ENCODE measurements around the gene RNF151. TPM values are rescaled to one million over a fixed set of nuclear protein-coding genes. Genes with fewer than 3 reads are reported as not detected.

Gene RNF151
- total RNA-seq, 6 experiments from 2014 or later: not detected

- peaks cover 26% of the 10 kb centered on the region for H3K9me3 Mint-ChIP-seq
- peaks cover 42% of the 10 kb centered on the region for H3K36me3 Mint-ChIP-seq (ENCODE audit: low read depth)
- peaks cover 26% of the 10 kb centered on the region for H3K27me3 Mint-ChIP-seq (ENCODE audit: insufficient read depth)
- H3K4me3 Mint-ChIP-seq: peak overlapping the region; percentile 98
- peak overlapping the region; percentile 95 for H3K27ac Mint-ChIP-seq
- no peak for TF ChIP-seq CTCF (IDR thresholded peaks at IDR 0.05)
- H3K4me1 Mint-ChIP-seq (ENCODE audit: low read depth): peaks cover 31% of the 10 kb centered on the region
- DNase-seq: no peak
Measured at GRCh38 chr16:1965396-1966001, 1.2 kb upstream of the RNF151 start.

DNA sequence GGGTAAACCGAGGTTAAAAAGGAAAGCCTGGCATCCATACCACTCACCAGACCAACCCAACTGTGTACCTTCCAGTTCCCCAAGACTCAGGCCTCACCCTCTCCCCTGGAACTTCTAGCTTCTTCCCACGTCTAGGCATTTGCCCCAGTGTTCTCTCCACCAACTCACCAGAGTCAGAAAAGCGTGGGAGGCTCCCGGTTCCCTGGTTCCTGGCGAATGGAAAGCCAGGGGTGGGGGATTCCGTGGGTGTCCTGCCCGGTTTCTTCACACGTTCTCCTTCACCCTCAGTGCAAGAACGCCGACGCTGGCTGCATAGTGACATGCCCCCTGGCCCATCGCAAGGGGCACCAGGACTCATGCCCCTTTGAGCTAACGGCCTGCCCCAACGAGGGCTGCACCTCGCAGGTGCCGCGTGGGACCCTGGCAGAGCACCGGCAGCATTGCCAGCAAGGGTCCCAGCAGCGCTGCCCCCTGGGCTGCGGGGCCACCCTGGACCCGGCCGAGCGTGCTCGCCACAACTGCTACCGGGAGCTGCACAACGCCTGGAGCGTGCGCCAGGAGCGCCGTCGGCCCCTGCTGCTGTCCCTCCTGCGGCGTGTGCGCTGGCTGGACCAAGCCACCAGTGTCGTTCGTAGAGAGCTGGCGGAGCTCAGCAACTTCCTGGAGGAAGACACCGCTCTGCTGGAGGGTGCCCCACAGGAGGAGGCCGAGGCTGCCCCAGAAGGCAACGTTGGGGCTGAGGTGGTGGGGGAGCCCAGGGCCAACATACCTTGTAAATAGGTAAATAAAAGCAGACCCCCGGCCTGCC, 1.7 kb downstream of the RNF151 start:
- Mint-ChIP-seq H3K9me3 (peaks cover 12% of the 10 kb centered on the region), H3K4me1 (ENCODE audit: low read depth) (peaks cover 28% of the 10 kb centered on the region), H3K4me3 (no peak overlapping the region), H3K36me3 (ENCODE audit: low read depth) (peaks cover 23% of the 10 kb centered on the region), H3K27ac (no peak overlapping the region), H3K27me3 (ENCODE audit: insufficient read depth) (peaks cover 13% of the 10 kb centered on the region)
- DNase-seq: no peak
- TF ChIP-seq CTCF (IDR thresholded peaks at IDR 0.05): no peak

- H3K9me3 Mint-ChIP-seq: no peaks in the 10 kb centered on the region
- H3K27me3 Mint-ChIP-seq (ENCODE audit: insufficient read depth): no peaks in the 10 kb centered on the region; the same call in 1 of the 2 replicates
- peak; percentile 92 for DNase-seq
- H3K27ac Mint-ChIP-seq: peak within 1 kb of the TSS; percentile 97
- H3K4me1 Mint-ChIP-seq (ENCODE audit: low read depth): peaks cover 16% of the 10 kb centered on the region
- no peak for TF ChIP-seq CTCF (IDR thresholded peaks at IDR 0.05)
- H3K36me3 Mint-ChIP-seq (ENCODE audit: low read depth): peaks cover 7% of the 10 kb centered on the region
- H3K4me3 Mint-ChIP-seq: peak within 1 kb of the TSS; percentile 97
Measured at GRCh38 chr16:1971796-1972489, 5.3 kb downstream of the RNF151 start, which contains the start of gene TBL3. Gene TBL3, plus strand, starts transcription at chr16:1972053. Its CDS starts 112 bp downstream, at chr16:1972165.

DNA sequence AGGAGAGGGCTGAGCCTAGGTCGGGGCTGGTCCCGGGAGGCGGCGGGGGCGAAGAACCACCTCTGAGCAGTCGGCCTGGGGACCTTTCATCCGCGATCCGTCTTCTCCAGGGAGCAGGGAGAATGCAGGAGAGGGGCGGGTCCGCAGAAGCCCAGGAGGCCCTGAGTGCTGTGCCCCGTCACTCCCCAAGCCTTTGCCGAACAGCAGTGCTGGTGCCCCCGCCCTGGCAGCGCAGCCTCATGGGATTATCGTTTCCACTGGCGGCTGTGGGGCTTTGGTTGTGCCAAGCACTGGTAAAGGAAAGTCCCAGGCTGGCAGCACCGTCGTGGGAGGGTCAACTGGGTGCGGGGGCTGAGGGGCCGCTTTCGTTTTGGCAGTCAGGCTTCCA, 5.8 kb downstream of the RNF151 start:
- Mint-ChIP-seq H3K27me3 (ENCODE audit: insufficient read depth) (no peaks in the 10 kb centered on the region; the same call in 1 of the 2 replicates), H3K27ac (peak overlapping the region; percentile 97), H3K9me3 (no peaks in the 10 kb centered on the region), H3K4me1 (ENCODE audit: low read depth) (peaks cover 16% of the 10 kb centered on the region), H3K36me3 (ENCODE audit: low read depth) (peaks cover 7% of the 10 kb centered on the region), H3K4me3 (peak overlapping the region; percentile 97)
- no peak for TF ChIP-seq CTCF (IDR thresholded peaks at IDR 0.05)
- DNase-seq: no peak

- TF ChIP-seq CTCF (IDR thresholded peaks at IDR 0.05): no peak
- H3K4me3 Mint-ChIP-seq: peak overlapping the region; percentile 97; the same call in 1 of the 2 replicates
- no peaks in the 10 kb centered on the region; the same call in 1 of the 2 replicates for H3K27me3 Mint-ChIP-seq (ENCODE audit: insufficient read depth)
- DNase-seq: no peak
- H3K9me3 Mint-ChIP-seq: no peaks in the 10 kb centered on the region
- H3K4me1 Mint-ChIP-seq (ENCODE audit: low read depth): peaks cover 16% of the 10 kb centered on the region
- H3K36me3 Mint-ChIP-seq (ENCODE audit: low read depth): peaks cover 7% of the 10 kb centered on the region
- no peak overlapping the region for H3K27ac Mint-ChIP-seq
Measured at GRCh38 chr16:1973461-1974156, 7.0 kb downstream of the RNF151 start.

Data from HFFc6 (cell line).